8988T (cell line): ENCODE results near the gene PRELID2.
"Not testable (repeated sequence)": the region's sequence is repeated elsewhere in the genome, so short reads cannot be mapped to it uniquely, and the experiment has no call there.

Experiments used
- DNase-seq: peaks from one replicate; pipeline ENCODE4 v3.0.0; 2011

PRELID2 gene

GRCh38 chr5:145838276-145838675 is 3.1 kb upstream of the PRELID2 start:
- no peak for DNase-seq

- DNase-seq: not testable (repeated sequence)
Observed at GRCh38 chr5:145836241-145836640, 1.1 kb upstream of the PRELID2 start.

GRCh38 chr5:145835848-145836239 is 702 bp upstream of the PRELID2 start:
- no peak for DNase-seq

- DNase-seq: no peak
Observed at GRCh38 chr5:145834554-145834916, 607 bp downstream of the PRELID2 start.

GRCh38 chr5:145833631-145834200 is 1.4 kb downstream of the PRELID2 start:
- no peak for DNase-seq

- DNase-seq: no peak
Observed at GRCh38 chr5:145830594-145830993, 4.5 kb downstream of the PRELID2 start.

- no peak for DNase-seq
Observed at GRCh38 chr5:145829708-145830361, 5.3 kb downstream of the PRELID2 start.

GRCh38 chr5:145826895-145827674 is 8.1 kb downstream of the PRELID2 start:
- no peak for DNase-seq

- DNase-seq: no peak
Observed at GRCh38 chr5:145825751-145826180, 9.4 kb downstream of the PRELID2 start.

- no peak for DNase-seq
Observed at GRCh38 chr5:145824040-145824439, 11.1 kb downstream of the PRELID2 start.

- no peak for DNase-seq
Observed at GRCh38 chr5:145818604-145819003, 16.5 kb downstream of the PRELID2 start.

GRCh38 chr5:145812877-145813276 is 22.3 kb downstream of the PRELID2 start:
- DNase-seq: no peak

- no peak for DNase-seq
Observed at GRCh38 chr5:145811834-145812625, 23.1 kb downstream of the PRELID2 start.

- no peak for DNase-seq
Observed at GRCh38 chr5:145806923-145807322, 28.2 kb downstream of the PRELID2 start.

- no peak for DNase-seq
Observed at GRCh38 chr5:145805819-145806218, 29.3 kb downstream of the PRELID2 start.

GRCh38 chr5:145804701-145805100 is 30.4 kb downstream of the PRELID2 start:
- no peak for DNase-seq

GRCh38 chr5:145803112-145804004 is 31.8 kb downstream of the PRELID2 start:
- no peak for DNase-seq

- no peak for DNase-seq
Observed at GRCh38 chr5:145801195-145801594, 33.9 kb downstream of the PRELID2 start.

GRCh38 chr5:145800181-145800580 is 35.0 kb downstream of the PRELID2 start:
- no peak for DNase-seq

- DNase-seq: not testable (repeated sequence)
Observed at GRCh38 chr5:145798503-145798902, 36.6 kb downstream of the PRELID2 start.

- no peak for DNase-seq
Observed at GRCh38 chr5:145797336-145797735, 37.8 kb downstream of the PRELID2 start.

- DNase-seq: no peak
Observed at GRCh38 chr5:145796318-145796717, 38.8 kb downstream of the PRELID2 start.
